ENCODE results near the gene BPGM. TPM values are rescaled to one million over a fixed set of nuclear protein-coding genes. Genes with fewer than 3 reads are reported as not detected.
"Not testable (repeated sequence)": the region's sequence is repeated elsewhere in the genome, so short reads cannot be mapped to it uniquely, and the experiment has no call there.

The BPGM gene
- total and polyA plus RNA-seq, 7 donors, result 9.0 to 22.8 (median 14.8) TPM

DNA sequence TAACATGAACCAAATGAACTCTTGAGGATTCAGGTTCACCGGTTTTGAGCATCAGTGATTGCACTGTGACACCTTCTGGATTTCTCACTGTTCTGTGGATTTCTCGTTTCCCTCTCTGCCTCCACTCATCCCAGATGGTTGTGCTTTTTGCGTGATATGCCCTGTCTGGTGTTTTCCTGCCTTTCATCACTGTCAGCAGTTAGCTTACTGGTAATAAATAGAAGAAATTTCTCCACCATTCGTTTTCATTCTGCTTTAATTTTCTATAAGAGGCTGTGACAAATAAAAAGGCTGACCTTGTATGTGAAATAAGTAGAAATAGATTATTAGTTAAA is 16.2 kb downstream of the BPGM start:
- TF ChIP-seq POLR2A (IDR thresholded peaks at IDR 0.05), result no peak
- TF ChIP-seq, protein P1, sequence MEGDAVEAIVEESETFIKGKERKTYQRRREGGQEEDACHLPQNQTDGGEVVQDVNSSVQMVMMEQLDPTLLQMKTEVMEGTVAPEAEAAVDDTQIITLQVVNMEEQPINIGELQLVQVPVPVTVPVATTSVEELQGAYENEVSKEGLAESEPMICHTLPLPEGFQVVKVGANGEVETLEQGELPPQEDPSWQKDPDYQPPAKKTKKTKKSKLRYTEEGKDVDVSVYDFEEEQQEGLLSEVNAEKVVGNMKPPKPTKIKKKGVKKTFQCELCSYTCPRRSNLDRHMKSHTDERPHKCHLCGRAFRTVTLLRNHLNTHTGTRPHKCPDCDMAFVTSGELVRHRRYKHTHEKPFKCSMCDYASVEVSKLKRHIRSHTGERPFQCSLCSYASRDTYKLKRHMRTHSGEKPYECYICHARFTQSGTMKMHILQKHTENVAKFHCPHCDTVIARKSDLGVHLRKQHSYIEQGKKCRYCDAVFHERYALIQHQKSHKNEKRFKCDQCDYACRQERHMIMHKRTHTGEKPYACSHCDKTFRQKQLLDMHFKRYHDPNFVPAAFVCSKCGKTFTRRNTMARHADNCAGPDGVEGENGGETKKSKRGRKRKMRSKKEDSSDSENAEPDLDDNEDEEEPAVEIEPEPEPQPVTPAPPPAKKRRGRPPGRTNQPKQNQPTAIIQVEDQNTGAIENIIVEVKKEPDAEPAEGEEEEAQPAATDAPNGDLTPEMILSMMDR (IDR thresholded peaks at IDR 0.05), result no peak
- no peak for TF ChIP-seq EP300 (IDR thresholded peaks at IDR 0.05)
- no peak for TF ChIP-seq POLR2AphosphoS5 (IDR thresholded peaks at IDR 0.05)
- no peaks in the 10 kb centered on the region for H3K4me1 ChIP-seq
- WGBS, 2 donors, result 82 to 86% methylated on average over 4 of the region's 4 CpGs
- no peak overlapping the region for H3K4me3 ChIP-seq
- no peaks in the 10 kb centered on the region for H3K9me3 ChIP-seq
- H3K27me3 ChIP-seq, result no peaks in the 10 kb centered on the region
- H3K27ac ChIP-seq, result no peak overlapping the region
- peaks cover 0 to 12% (median 4%) of the 10 kb centered on the region in 4 donors for H3K36me3 ChIP-seq
- intact Hi-C loops (cut with DNase I), result no loop called here
- DNase-seq, result no peak

DNA sequence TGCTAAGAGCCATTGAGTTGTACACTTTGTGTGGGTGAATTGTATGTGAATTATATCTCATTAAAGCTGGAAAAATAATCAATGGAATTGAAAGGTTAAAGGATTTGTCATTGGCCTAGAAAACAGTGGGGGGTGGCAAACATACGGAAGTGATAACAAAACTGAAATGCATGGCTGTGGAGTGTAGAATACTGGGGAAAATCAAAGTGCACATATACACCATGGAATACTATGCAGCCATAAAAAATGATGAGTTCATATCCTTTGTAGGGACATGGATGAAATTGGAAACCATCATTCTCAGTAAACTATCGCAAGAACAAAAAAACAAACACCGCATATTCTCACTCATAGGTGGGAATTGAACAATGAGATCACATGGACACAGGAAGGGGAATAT is 18.4 kb downstream of the BPGM start:
- intact Hi-C loops (cut with DNase I); H3K9me3 ChIP-seq; H3K27ac ChIP-seq; H3K4me1 ChIP-seq; H3K27me3 ChIP-seq; DNase-seq; H3K4me3 ChIP-seq: not testable (repeated sequence)
- peaks cover 0 to 12% (median 4%) of the 10 kb centered on the region in 4 donors for H3K36me3 ChIP-seq
- WGBS, 2 donors, result 0 to 28% methylated on average over 1 of the region's 3 CpGs

DNA sequence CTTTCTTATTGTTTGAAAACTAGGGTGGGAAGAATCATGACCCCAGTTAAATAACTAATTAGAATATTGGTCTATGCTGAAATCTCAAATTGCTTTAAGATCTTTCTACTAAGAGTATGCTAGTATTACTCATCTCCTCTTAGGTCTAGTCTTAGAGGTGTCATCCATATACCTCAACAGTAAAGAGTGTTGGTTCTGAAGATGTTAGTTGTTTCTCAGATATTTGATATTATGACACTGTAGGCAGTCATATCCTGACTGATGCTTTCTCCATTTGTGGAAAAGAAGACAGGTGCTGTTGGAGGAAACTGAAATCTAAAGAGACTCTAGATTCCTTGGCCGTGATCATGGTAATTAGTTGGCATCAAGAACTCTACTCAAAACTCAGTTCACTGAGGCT is 21.2 kb downstream of the BPGM start:
- no peak for TF ChIP-seq POLR2A (IDR thresholded peaks at IDR 0.05)
- no peak for TF ChIP-seq POLR2AphosphoS5 (IDR thresholded peaks at IDR 0.05)
- TF ChIP-seq EP300 (IDR thresholded peaks at IDR 0.05), result no peak
- TF ChIP-seq, protein P1 (IDR thresholded peaks at IDR 0.05), result no peak
- DNase-seq, result no peak
- WGBS, 2 donors, result 94 to 96% methylated on average over 1 of the region's 1 CpG
- H3K4me1 ChIP-seq, result peaks cover 0 to 10% (median 3%) of the 10 kb centered on the region in 4 donors
- no peaks in the 10 kb centered on the region for H3K36me3 ChIP-seq
- intact Hi-C loops (cut with DNase I), result no loop called here
- no peaks in the 10 kb centered on the region for H3K9me3 ChIP-seq
- H3K4me3 ChIP-seq, result no peak overlapping the region
- H3K27ac ChIP-seq, result no peak overlapping the region
- no peaks in the 10 kb centered on the region for H3K27me3 ChIP-seq

DNA sequence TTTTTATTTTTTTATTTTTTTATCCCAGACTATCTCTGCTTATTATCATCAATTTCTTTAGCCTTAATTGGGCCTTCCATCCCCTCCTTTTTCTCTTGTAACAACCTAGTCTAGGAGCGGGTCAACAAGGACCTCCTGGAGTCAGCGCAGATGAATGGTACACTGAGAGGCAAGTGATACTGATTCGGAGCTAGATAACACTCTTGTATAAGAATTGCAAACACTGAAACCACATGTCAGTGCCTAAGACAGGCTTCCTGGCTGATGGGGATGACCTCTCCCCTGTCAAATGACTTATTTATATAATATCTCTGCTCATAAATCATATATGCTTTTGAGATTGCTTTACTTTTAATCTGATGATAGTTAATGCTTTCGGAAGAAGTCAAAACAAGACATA is 22.7 kb downstream of the BPGM start:
- no peak for DNase-seq
- 75 to 92% methylated on average over 4 of the region's 4 CpGs for WGBS, 2 donors
- intact Hi-C loops (cut with DNase I), result no loop called here
- Histone ChIP-seq H3K27me3 (no peaks in the 10 kb centered on the region), H3K27ac (no peak overlapping the region), H3K4me3 (no peak overlapping the region), H3K9me3 (no peaks in the 10 kb centered on the region), H3K36me3 (no peaks in the 10 kb centered on the region), H3K4me1 (peaks cover 0 to 10% (median 3%) of the 10 kb centered on the region in 4 donors)
- TF ChIP-seq POLR2A (IDR thresholded peaks at IDR 0.05) (no peak), EP300 (IDR thresholded peaks at IDR 0.05) (no peak), POLR2AphosphoS5 (IDR thresholded peaks at IDR 0.05) (no peak)
- TF ChIP-seq, protein P1 (IDR thresholded peaks at IDR 0.05), result no peak

DNA sequence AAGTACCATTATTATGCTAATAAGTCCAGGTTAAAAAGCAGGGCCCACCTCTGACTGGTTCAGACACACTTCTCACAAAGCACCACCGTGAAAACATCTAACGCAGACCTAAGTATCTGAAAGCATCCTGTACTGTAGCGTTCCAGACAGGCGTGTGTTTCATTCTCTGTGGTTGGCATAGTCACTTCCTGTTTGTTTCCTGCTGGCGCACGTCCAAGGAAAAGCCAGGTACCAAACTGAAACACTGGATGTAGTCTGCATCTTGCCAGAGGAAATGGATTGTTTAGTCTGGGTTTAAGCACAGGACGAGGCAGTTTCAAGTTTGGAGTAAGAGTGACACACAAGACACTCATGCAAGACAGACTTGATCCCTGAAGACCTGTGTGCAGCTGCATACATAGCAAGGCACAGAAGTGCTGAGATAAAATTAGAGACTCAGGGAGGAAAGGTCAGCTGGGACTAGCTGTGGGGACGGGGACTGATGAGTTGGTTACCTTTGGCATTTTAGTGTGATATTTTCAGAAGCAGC is 23.3 kb downstream of the BPGM start:
- no peak overlapping the region for H3K27ac ChIP-seq
- 15 to 18% methylated on average over 8 of the region's 8 CpGs for WGBS, 2 donors
- H3K4me1 ChIP-seq, result peaks cover 0 to 10% (median 3%) of the 10 kb centered on the region in 4 donors
- no peaks in the 10 kb centered on the region for H3K9me3 ChIP-seq
- no peak for DNase-seq
- H3K27me3 ChIP-seq, result no peaks in the 10 kb centered on the region
- TF ChIP-seq, protein P1 (IDR thresholded peaks at IDR 0.05), result no peak
- intact Hi-C loops (cut with DNase I), result no loop called here
- no peaks in the 10 kb centered on the region for H3K36me3 ChIP-seq
- H3K4me3 ChIP-seq, result no peak overlapping the region
